ENCODE data around the gene ABCB4. TPM values are rescaled to one million over a fixed set of nuclear protein-coding genes. Genes with fewer than 3 reads are reported as not detected.

The ABCB4 gene
- total RNA-seq, 2 experiments from 2014 or later = not detected

DNA sequence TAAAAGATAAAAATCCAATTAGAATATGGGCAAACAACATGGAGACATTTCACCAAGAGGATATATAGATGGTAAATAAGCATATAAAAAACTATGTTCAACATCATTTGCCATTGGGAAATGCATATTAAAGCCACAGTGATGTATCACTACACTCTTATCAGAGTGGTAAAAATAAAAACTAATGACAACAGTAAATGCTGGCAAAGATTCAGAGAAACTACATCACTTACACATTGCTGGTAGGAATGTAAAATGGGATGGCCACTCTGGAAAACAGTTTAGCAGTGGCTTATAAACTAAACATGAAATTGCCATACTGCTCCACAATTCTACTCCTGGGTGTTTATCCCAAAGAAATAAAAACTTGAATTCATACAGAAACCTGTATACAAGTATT, 70.8 kb downstream of the ABCB4 start:
- intact Hi-C loops (cut with DNase I, micrococcal nuclease) = no loop called here
- Histone ChIP-seq H3K36me3 (ENCODE audit: insufficient read depth, low read length) (no peaks in the 10 kb centered on the region), H3K4me3 (ENCODE audit: low read length) (no peak overlapping the region), H3K27me3 (ENCODE audit: control insufficient read depth in 1 of 2, insufficient read depth in 2 of 2, low read length in 2 of 2) (no peaks in the 10 kb centered on the region), H3K9me3 (ENCODE audit: control insufficient read depth in 1 of 2, insufficient read depth in 1 of 2, low read length in 2 of 2) (no peaks in the 10 kb centered on the region), H3K4me1 (ENCODE audit: insufficient read depth, low read length) (no peaks in the 10 kb centered on the region), H3K27ac (ENCODE audit: low read depth in 1 of 2, low read length in 2 of 2) (no peak overlapping the region)
- H3K36me3 Mint-ChIP-seq (ENCODE audit: low read depth) = no peaks in the 10 kb centered on the region
- H3K4me1 Mint-ChIP-seq (ENCODE audit: low read depth) = no peaks in the 10 kb centered on the region
- H3K27ac Mint-ChIP-seq = no peak overlapping the region
- H3K9me3 Mint-ChIP-seq = no peaks in the 10 kb centered on the region
- no peaks in the 10 kb centered on the region for H3K27me3 Mint-ChIP-seq
- ChIA-PET CTCF (interaction anchor here (0.7 to 1.8 kb wide), 2 partner anchors 12 to 92 kb away, joined by 3 to 4 read pairs; no protein-coding TSS in a partner anchor), POLR2A (interaction anchor here (1.3 kb wide), 1 partner anchor 185 kb away, joined by 3 read pairs; the partner anchor contains the start of gene TMEM243)
- DNase-seq = no peak
- no peak overlapping the region for H3K4me3 Mint-ChIP-seq
- TF ChIP-seq, protein P1, sequence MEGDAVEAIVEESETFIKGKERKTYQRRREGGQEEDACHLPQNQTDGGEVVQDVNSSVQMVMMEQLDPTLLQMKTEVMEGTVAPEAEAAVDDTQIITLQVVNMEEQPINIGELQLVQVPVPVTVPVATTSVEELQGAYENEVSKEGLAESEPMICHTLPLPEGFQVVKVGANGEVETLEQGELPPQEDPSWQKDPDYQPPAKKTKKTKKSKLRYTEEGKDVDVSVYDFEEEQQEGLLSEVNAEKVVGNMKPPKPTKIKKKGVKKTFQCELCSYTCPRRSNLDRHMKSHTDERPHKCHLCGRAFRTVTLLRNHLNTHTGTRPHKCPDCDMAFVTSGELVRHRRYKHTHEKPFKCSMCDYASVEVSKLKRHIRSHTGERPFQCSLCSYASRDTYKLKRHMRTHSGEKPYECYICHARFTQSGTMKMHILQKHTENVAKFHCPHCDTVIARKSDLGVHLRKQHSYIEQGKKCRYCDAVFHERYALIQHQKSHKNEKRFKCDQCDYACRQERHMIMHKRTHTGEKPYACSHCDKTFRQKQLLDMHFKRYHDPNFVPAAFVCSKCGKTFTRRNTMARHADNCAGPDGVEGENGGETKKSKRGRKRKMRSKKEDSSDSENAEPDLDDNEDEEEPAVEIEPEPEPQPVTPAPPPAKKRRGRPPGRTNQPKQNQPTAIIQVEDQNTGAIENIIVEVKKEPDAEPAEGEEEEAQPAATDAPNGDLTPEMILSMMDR (IDR thresholded peaks at IDR 0.05) = no peak
- no peak for ATAC-seq (ENCODE audit: poor library complexity)

DNA sequence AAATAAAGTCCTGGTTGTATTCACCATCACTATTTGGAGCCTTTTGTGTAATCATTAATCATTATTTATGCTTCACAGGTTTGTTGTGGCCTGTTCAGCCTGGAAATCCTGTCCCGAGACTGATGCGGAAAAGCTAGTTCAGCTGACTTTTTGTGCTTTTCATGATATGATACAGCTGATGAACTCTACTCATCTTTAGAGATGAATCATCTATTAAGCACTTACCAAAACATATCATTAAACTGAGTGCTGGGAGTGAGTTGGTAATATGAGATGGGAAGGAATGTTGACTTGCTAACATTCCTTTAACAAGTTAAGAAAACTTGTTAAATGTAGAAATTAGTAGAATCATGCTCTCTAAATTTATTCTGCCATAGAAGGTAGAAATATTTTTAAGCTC, 77.0 kb downstream of the ABCB4 start:
- Mint-ChIP-seq H3K4me3 (no peak overlapping the region), H3K36me3 (ENCODE audit: low read depth) (peaks cover 33% of the 10 kb centered on the region), H3K27me3 (no peaks in the 10 kb centered on the region), H3K9me3 (no peaks in the 10 kb centered on the region), H3K27ac (no peak overlapping the region), H3K4me1 (ENCODE audit: low read depth) (no peaks in the 10 kb centered on the region)
- H3K4me3 ChIP-seq (ENCODE audit: low read length) = no peak overlapping the region
- no peak for DNase-seq
- no peak overlapping the region for H3K27ac ChIP-seq (ENCODE audit: low read depth in 1 of 2, low read length in 2 of 2)
- ChIA-PET CTCF (no interaction called here), POLR2A (interaction anchor here (0.9 kb wide), 1 partner anchor 29 kb away, joined by 3 read pairs; no protein-coding TSS in a partner anchor)
- H3K36me3 ChIP-seq (ENCODE audit: insufficient read depth, low read length) = peaks cover 4% of the 10 kb centered on the region
- H3K9me3 ChIP-seq (ENCODE audit: control insufficient read depth in 1 of 2, insufficient read depth in 1 of 2, low read length in 2 of 2) = no peaks in the 10 kb centered on the region
- no peaks in the 10 kb centered on the region for H3K4me1 ChIP-seq (ENCODE audit: insufficient read depth, low read length)
- H3K27me3 ChIP-seq (ENCODE audit: control insufficient read depth in 1 of 2, insufficient read depth in 2 of 2, low read length in 2 of 2) = no peaks in the 10 kb centered on the region
- intact Hi-C loops (cut with DNase I, micrococcal nuclease) = no loop called here
- TF ChIP-seq, protein P1 (IDR thresholded peaks at IDR 0.05) = no peak
- no peak for ATAC-seq (ENCODE audit: poor library complexity)

DNA sequence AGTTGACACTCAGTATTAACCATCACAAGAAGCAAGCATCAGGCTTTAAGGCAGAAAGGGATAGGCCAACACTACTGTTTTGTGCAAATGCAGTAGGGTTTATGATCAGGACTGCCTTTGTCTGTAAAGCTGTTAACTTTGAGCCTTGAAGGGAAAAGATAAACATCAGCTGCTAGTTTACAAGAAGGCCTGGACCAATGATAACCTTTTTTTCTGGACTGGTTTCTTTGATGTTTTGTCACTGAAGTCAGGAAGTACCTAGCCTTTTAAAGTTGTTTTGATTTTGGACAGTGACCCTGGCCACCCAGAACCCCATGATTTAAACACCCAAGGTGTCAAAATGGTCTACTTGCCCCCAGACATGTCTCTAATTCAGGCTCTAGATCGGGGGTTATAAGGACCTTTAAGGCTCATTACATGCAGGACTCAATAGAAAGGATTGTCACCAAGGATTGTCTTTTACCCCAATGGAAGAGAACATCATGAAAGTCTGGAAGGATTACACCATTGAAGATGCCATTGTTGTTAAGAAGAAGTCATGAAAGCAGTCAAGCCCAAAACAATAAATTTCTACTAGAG, 79.9 kb downstream of the ABCB4 start:
- no peak for ATAC-seq (ENCODE audit: poor library complexity)
- no peak overlapping the region for H3K27ac Mint-ChIP-seq
- H3K27me3 Mint-ChIP-seq = no peaks in the 10 kb centered on the region
- Histone ChIP-seq H3K9me3 (ENCODE audit: control insufficient read depth in 1 of 2, insufficient read depth in 1 of 2, low read length in 2 of 2) (no peaks in the 10 kb centered on the region), H3K4me1 (ENCODE audit: insufficient read depth, low read length) (no peaks in the 10 kb centered on the region), H3K36me3 (ENCODE audit: insufficient read depth, low read length) (peaks cover 15% of the 10 kb centered on the region), H3K4me3 (ENCODE audit: low read length) (no peak overlapping the region), H3K27me3 (ENCODE audit: control insufficient read depth in 1 of 2, insufficient read depth in 2 of 2, low read length in 2 of 2) (no peaks in the 10 kb centered on the region), H3K27ac (ENCODE audit: low read depth in 1 of 2, low read length in 2 of 2) (no peak overlapping the region)
- ChIA-PET POLR2A (no interaction called here), CTCF (no interaction called here)
- H3K4me1 Mint-ChIP-seq (ENCODE audit: low read depth) = no peaks in the 10 kb centered on the region
- peaks cover 59% of the 10 kb centered on the region for H3K36me3 Mint-ChIP-seq (ENCODE audit: low read depth)
- H3K4me3 Mint-ChIP-seq = no peak overlapping the region
- TF ChIP-seq, protein P1 (IDR thresholded peaks at IDR 0.05) = no peak
- no peak for DNase-seq
- intact Hi-C loops (cut with DNase I, micrococcal nuclease) = no loop called here
- H3K9me3 Mint-ChIP-seq = no peaks in the 10 kb centered on the region
